IMR-90 (cell line): ENCODE results near the gene GCSH. TPM values are rescaled to one million over a fixed set of nuclear protein-coding genes. Genes with fewer than 3 reads are reported as not detected.

Experiments used
- ATAC-seq: fragments of 200-7000 bp; cut with Tn5 transposase; 2 replicates; pipeline ENCODE4 v1.9.1; 2020; ENCODE audit warnings: low read depth, mild to moderate bottlenecking, moderate library complexity
- BruUV-seq: library from RNA; stranded (reverse); fragments of 400-500 nt; replicated peaks from 2 replicates; lab custom pipeline; 2021; lab: Mats Ljungman, UMichigan
- CTCF ChIA-PET: fragments of 300-600 bp; formaldehyde crosslinking; extraction: SDS; loops from one replicate; lab custom pipeline; 2021; ENCODE audit warnings: antibody characterized with exemption; lab: Yijun Ruan, JAX
- POLR2A ChIA-PET: fragments of 300-600 bp; sonication (Branson Sonifier 250); formaldehyde crosslinking; loops from one replicate; lab custom pipeline; 2022; ENCODE audit warnings: antibody characterized with exemption; ENCODE audit not compliant: unreplicated experiment; lab: Charles Lee
- DNase-seq: peaks from one replicate; pipeline ENCODE4 v3.0.0; 2013
- H2AFZ ChIP-seq: replicated peaks from 2 replicates; pipeline ENCODE3; 2013; ENCODE audit warnings: low read length, mild to moderate bottlenecking; ENCODE audit not compliant: poor library complexity
- H2AK5ac ChIP-seq: 2 replicates; pipeline ENCODE4 v1.6.1; 2013; ENCODE audit warnings: low read depth, low read length, inconsistent platforms
- H2AK9ac ChIP-seq: replicated peaks from 2 replicates; pipeline ENCODE3; 2013; ENCODE audit warnings: mild to moderate bottlenecking, low read depth, low read length, moderate library complexity; ENCODE audit not compliant: poor library complexity
- H2BK120ac ChIP-seq: 2 replicates; pipeline ENCODE4 v1.6.1; 2013; ENCODE audit warnings: low read depth, low read length, inconsistent platforms
- H2BK15ac ChIP-seq: 3 replicates; pipeline ENCODE4 v1.6.1; 2013; ENCODE audit warnings: low read depth, low read length, inconsistent platforms
- H2BK20ac ChIP-seq: 2 replicates; pipeline ENCODE4 v1.6.1; 2013; ENCODE audit warnings: low read depth, mild to moderate bottlenecking, inconsistent platforms, low read length, moderate library complexity
- H2BK5ac ChIP-seq: 2 replicates; pipeline ENCODE4 v1.6.1; 2013; ENCODE audit warnings: mild to moderate bottlenecking, low read depth, low read length, inconsistent platforms; ENCODE audit not compliant: poor library complexity, severe bottlenecking
- H3K14ac ChIP-seq: replicated peaks from 2 replicates; pipeline ENCODE4 v1.6.1; 2013; ENCODE audit warnings: low read depth, low read length, inconsistent platforms
- H3K18ac ChIP-seq: 2 replicates; pipeline ENCODE4 v1.6.1; 2013; ENCODE audit warnings: low read depth, low read length, control low read depth
- H3K23ac ChIP-seq: 2 replicates; pipeline ENCODE4 v1.6.1; 2013; ENCODE audit warnings: low read depth, low read length, inconsistent platforms
- H3K27ac ChIP-seq: 2 replicates; pipeline ENCODE4 v1.5.1; 2013; ENCODE audit warnings: mild to moderate bottlenecking, control low read depth, low read length; ENCODE audit not compliant: insufficient read depth
- H3K27me3 ChIP-seq: 2 replicates; pipeline ENCODE4 v1.6.1; 2013; ENCODE audit warnings: low read length; ENCODE audit not compliant: control insufficient read depth, insufficient read depth
- H3K36me3 ChIP-seq: 2 replicates; pipeline ENCODE4 v1.6.1; 2013; ENCODE audit warnings: low read length, mixed read lengths; ENCODE audit not compliant: control insufficient read depth, insufficient read depth
- H3K4ac ChIP-seq: 2 replicates; pipeline ENCODE4 v1.6.1; 2013; ENCODE audit warnings: low read depth, low read length, inconsistent platforms
- H3K4me1 ChIP-seq: 2 replicates; pipeline ENCODE4 v1.6.1; 2013; ENCODE audit warnings: low read length, mixed read lengths; ENCODE audit not compliant: control insufficient read depth, insufficient read depth
- H3K4me2 ChIP-seq: 2 replicates; pipeline ENCODE4 v1.6.1; 2013; ENCODE audit warnings: low read depth, mild to moderate bottlenecking, control low read depth, low read length, moderate library complexity
- H3K4me3 ChIP-seq: 2 replicates; pipeline ENCODE4 v1.5.1; 2013; ENCODE audit warnings: low read depth, mild to moderate bottlenecking, control low read depth, low read length, moderate library complexity; ENCODE audit not compliant: insufficient read depth
- H3K56ac ChIP-seq: 2 replicates; pipeline ENCODE4 v1.6.1; 2013; ENCODE audit warnings: low read length, inconsistent platforms; ENCODE audit not compliant: insufficient read depth; ENCODE audit errors: extremely low read depth
- H3K79me1 ChIP-seq, 2 experiments: 2 replicates each; pipeline ENCODE4 v1.6.1; 2013; ENCODE audit warnings: low read length in 2 of 2, inconsistent platforms in 1 of 2, low read depth in 1 of 2
- H3K9ac ChIP-seq: 2 replicates; pipeline ENCODE4 v1.6.1; 2013; ENCODE audit warnings: low read depth, low read length, control low read depth
- H3K9me1 ChIP-seq: 2 replicates; pipeline ENCODE4 v1.6.1; 2013; ENCODE audit warnings: low read length, inconsistent platforms; ENCODE audit not compliant: insufficient read depth
- H3K9me3 ChIP-seq: 2 replicates; pipeline ENCODE4 v1.6.1; 2013; ENCODE audit warnings: low read length; ENCODE audit not compliant: control insufficient read depth, insufficient read depth
- H4K20me1 ChIP-seq: 2 replicates; pipeline ENCODE4 v1.6.1; 2013; ENCODE audit warnings: low read length, inconsistent platforms; ENCODE audit not compliant: insufficient read depth
- H4K5ac ChIP-seq: 2 replicates; pipeline ENCODE4 v1.6.1; 2013; ENCODE audit warnings: mild to moderate bottlenecking, low read depth, low read length, control low read depth
- H4K8ac ChIP-seq, 2 experiments: 2 replicates each; pipeline ENCODE4 v1.6.1; 2013; ENCODE audit warnings: low read depth in 2 of 2, low read length in 2 of 2, control low read depth in 1 of 2, inconsistent platforms in 1 of 2
- H4K91ac ChIP-seq: 2 replicates; pipeline ENCODE4 v1.6.1; 2013; ENCODE audit warnings: low read depth, low read length, inconsistent platforms; ENCODE audit not compliant: insufficient read depth
- CHD1 ChIP-seq: IDR thresholded peaks from 2 replicates; pipeline ENCODE4 v1.6.1; 2012; ENCODE audit warnings: low read depth, low read length, improper control_type of control experiment
- CTCF ChIP-seq: conservative IDR thresholded peaks from 2 replicates; pipeline ENCODE4 v1.5.1; 2012; ENCODE audit warnings: mild to moderate bottlenecking, low read depth, low read length, improper control_type of control experiment
- ELK1 ChIP-seq: fragments of 150-350 bp; IDR thresholded peaks from 2 replicates; pipeline ENCODE4 v1.6.1; 2016; ENCODE audit warnings: low read depth, mild to moderate bottlenecking, low read length, moderate library complexity, borderline replicate concordance
- MAZ ChIP-seq: IDR thresholded peaks from 2 replicates; pipeline ENCODE4 v1.6.1; 2012; ENCODE audit warnings: low read depth, mild to moderate bottlenecking, low read length, improper control_type of control experiment, moderate library complexity, borderline replicate concordance
- NFE2L2 ChIP-seq: fragments of 150-350 bp; IDR thresholded peaks from 2 replicates; pipeline ENCODE4 v1.6.1; 2016; ENCODE audit warnings: low read depth, mild to moderate bottlenecking, low read length
- POLR2A ChIP-seq: IDR thresholded peaks from 2 replicates; pipeline ENCODE4 v1.6.1; 2012; ENCODE audit warnings: mild to moderate bottlenecking, low read depth, low read length
- RAD21 ChIP-seq: IDR thresholded peaks from 2 replicates; pipeline ENCODE4 v1.6.1; 2012; ENCODE audit warnings: low read length, improper control_type of control experiment
- RCOR1 ChIP-seq: IDR thresholded peaks from 2 replicates; pipeline ENCODE4 v1.6.1; 2012; ENCODE audit warnings: mild to moderate bottlenecking, low read length, improper control_type of control experiment; ENCODE audit not compliant: insufficient replicate concordance
- SMC3 ChIP-seq: fragments of 150-350 bp; IDR thresholded peaks from 2 replicates; pipeline ENCODE4 v1.6.1; 2016; ENCODE audit warnings: low read depth, mild to moderate bottlenecking, antibody characterized with exemption, low read length, moderate library complexity
- USF2 ChIP-seq: fragments of 150-350 bp; IDR thresholded peaks from 2 replicates; pipeline ENCODE4 v1.6.1; 2017; ENCODE audit warnings: mild to moderate bottlenecking, antibody characterized with exemption, low read length, low read depth
- WGBS, 2 experiments: methylation state at CpG; one replicate each; pipeline versions ENCODE4 v1.1.5 to v1.1.7; 2013; ENCODE audit warnings: missing lambda C conversion rate in 2 of 2; ENCODE audit not compliant: insufficient read length in 1 of 2; ENCODE audit errors: extremely low coverage in 2 of 2; 5-methylcytosine and 5-hydroxymethylcytosine counted together
- dilution Hi-C: fragments of 300-500 bp; cut with HindIII; formaldehyde crosslinking; loops from one replicate; pipeline ENCODE4 v1.14.3; 2018; ENCODE audit warnings: low sequenced_read_pairs; ENCODE audit not compliant: unreplicated experiment
- in situ Hi-C: fragments of 300-500 bp; cut with MboI; formaldehyde crosslinking; loops from 3 replicates; pipeline ENCODE4 v1.14.3; 2019; ENCODE audit warnings: low sequenced_read_pairs, inconsistent platforms, mixed read lengths
- intact Hi-C: fragments of 100-400 bp; cut with micrococcal nuclease; formaldehyde crosslinking; loops from 2 replicates; pipeline ENCODE4 v1.10.0; 2022
- polyA plus RNA-seq, 3 experiments: library from polyadenylated mRNA; depleted of rRNA; stranded (reverse); fragments of >200 nt; gene quantifications; 2 replicates each; pipeline ENCODE4 v1.2.3, GENCODE V29; 2012; ENCODE audit warnings: low replicate concordance in 1 of 3
- total RNA-seq: library from RNA; depleted of rRNA; stranded (reverse); fragments of >200 nt; gene quantifications from 2 replicates; pipeline ENCODE4 v1.2.3, GENCODE V29; 2012

GCSH gene
- total and polyA plus RNA-seq, 2 of the 4 experiments (the other 2 are of a cell fraction) = 9.3 to 21.2 TPM

- no peak overlapping the region for H3K27ac ChIP-seq
- H3K4me3 ChIP-seq = no peak overlapping the region
- no peaks in the 10 kb centered on the region for H3K36me3 ChIP-seq
- H2BK120ac ChIP-seq = no peak overlapping the region
- no peak overlapping the region for H3K14ac ChIP-seq
- H3K18ac ChIP-seq = no peak overlapping the region
- H2BK15ac ChIP-seq = no peak overlapping the region
- BruUV-seq = no TSS peak
- in situ Hi-C loops = no loop called here
- no peak overlapping the region for H3K4ac ChIP-seq
- TF ChIP-seq CHD1 (no peak), NFE2L2 (no peak), ELK1 (no peak), USF2 (no peak), SMC3 (no peak), RCOR1 (no peak), MAZ (no peak), POLR2A (no peak), CTCF (no peak), RAD21 (no peak)
- no peak overlapping the region for H2BK5ac ChIP-seq
- no peak overlapping the region for H2BK20ac ChIP-seq
- H4K20me1 ChIP-seq = no peaks in the 10 kb centered on the region
- no peaks in the 10 kb centered on the region for H3K9me1 ChIP-seq
- no peak for ATAC-seq
- H4K5ac ChIP-seq = no peak overlapping the region
- no peak for DNase-seq
- intact Hi-C loops = no loop called here
- peaks cover 2% of the 10 kb centered on the region for H3K27me3 ChIP-seq
- H4K91ac ChIP-seq = no peak overlapping the region
- H3K56ac ChIP-seq = no peak overlapping the region
- ChIA-PET POLR2A (no interaction called here), CTCF (no interaction called here)
- no peak overlapping the region for H3K9ac ChIP-seq
- dilution Hi-C loops = no loop called here
- H4K8ac ChIP-seq = no peak overlapping the region
- no peaks in the 10 kb centered on the region for H3K4me1 ChIP-seq
- no peaks in the 10 kb centered on the region for H3K9me3 ChIP-seq
- H3K23ac ChIP-seq = no peak overlapping the region
- WGBS, 2 experiments = no CpG with 5 or more reads among the region's 17 CpGs
- H2AFZ ChIP-seq = peak overlapping the region; percentile 41
- H2AK5ac ChIP-seq = no peak overlapping the region
- no peak overlapping the region for H3K4me2 ChIP-seq
- H2AK9ac ChIP-seq = no peak overlapping the region
- H3K79me1 ChIP-seq = no peaks in the 10 kb centered on the region
Observed at GRCh38 chr16:81123092-81123852, 27.1 kb upstream of the GCSH start.
